ENCODE measurements around the gene TMEM165.

Gene TMEM165

DNA sequence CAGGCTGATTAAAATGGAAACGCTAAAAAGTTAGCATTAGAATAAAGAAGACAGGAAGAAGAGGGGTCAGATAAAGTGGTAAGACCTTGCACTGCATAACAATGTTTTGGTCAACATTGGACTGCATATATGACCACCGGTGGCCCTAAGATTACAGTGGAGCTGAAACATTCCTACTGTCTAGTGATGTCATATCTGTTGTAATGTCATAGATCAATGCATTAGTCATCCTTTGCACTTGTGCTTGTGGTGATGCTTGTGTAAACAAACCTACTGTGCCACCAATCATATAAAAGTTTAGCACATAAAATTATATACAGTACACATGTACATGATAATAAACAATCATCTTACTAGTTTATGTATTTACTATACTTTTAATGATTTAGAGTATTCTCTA lies 73.0 kb downstream of the TMEM165 start:
- no peak for DNase-seq

GRCh38 chr4:55469979-55470378 lies 74.2 kb downstream of the TMEM165 start:
- no peak for DNase-seq
